ENCODE data around the gene GABBR2. TPM values are rescaled to one million over a fixed set of nuclear protein-coding genes. Genes with fewer than 3 reads are reported as not detected.

The GABBR2 gene
- total and polyA plus RNA-seq, 2 experiments from 2014 or later, result 0.89 to 1.3 TPM

- no peaks in the 10 kb centered on the region for H3K9me2 ChIP-seq (ENCODE audit: insufficient read depth)
- DNase-seq (ENCODE audit: low spot score) (no peak), ATAC-seq (no peak)
- TF ChIP-seq STAT1 (IDR thresholded peaks at IDR 0.05; ENCODE audit: unreplicated experiment), result no peak
- H3K36me3 ChIP-seq (ENCODE audit: insufficient read depth), result no peaks in the 10 kb centered on the region
- no peaks in the 10 kb centered on the region for H3K79me2 ChIP-seq (replicated peaks; ENCODE audit: insufficient read depth)
- H3K36me3 Mint-ChIP-seq (ENCODE audit: low read depth), result no peaks in the 10 kb centered on the region
- H3K4me3 Mint-ChIP-seq, result no peak overlapping the region
- no peak overlapping the region for H3K27ac ChIP-seq (ENCODE audit: low read depth)
- H3K27me3 ChIP-seq (ENCODE audit: insufficient read depth), result no peaks in the 10 kb centered on the region
- peaks cover 9% of the 10 kb centered on the region; the same call in 1 of the 2 replicates for H3K4me1 ChIP-seq (ENCODE audit: insufficient read depth)
- H2AFZ ChIP-seq, result peak overlapping the region; percentile 25; the same call in 1 of the 2 replicates
- H3K4me1 Mint-ChIP-seq, result peaks cover 18% of the 10 kb centered on the region
- no peaks in the 10 kb centered on the region for H3K9me3 Mint-ChIP-seq
- no peaks in the 10 kb centered on the region for H4K20me1 ChIP-seq (replicated peaks; ENCODE audit: insufficient read depth)
- no peak overlapping the region for H3K4me3 ChIP-seq
- no peak overlapping the region for H3K4me2 ChIP-seq
- H3F3A ChIP-seq (replicated peaks; ENCODE audit: low read depth), result peaks cover 5% of the 10 kb centered on the region; the same call in 1 of the 2 replicates
- H3K27me3 Mint-ChIP-seq (ENCODE audit: insufficient read depth, low read depth, poor library complexity), result no peaks in the 10 kb centered on the region
- no peak overlapping the region for H3K27ac Mint-ChIP-seq
These were observed 448.1 kb downstream of the GABBR2 start for GRCh38 chr9:98260635-98261034.

GRCh38 chr9:98259791-98260190 lies 448.9 kb downstream of the GABBR2 start:
- H2AFZ ChIP-seq, result no peak overlapping the region
- peaks cover 2% of the 10 kb centered on the region for H3K79me2 ChIP-seq (replicated peaks; ENCODE audit: insufficient read depth)
- no peaks in the 10 kb centered on the region for H3K36me3 Mint-ChIP-seq (ENCODE audit: low read depth)
- TF ChIP-seq STAT1 (IDR thresholded peaks at IDR 0.05; ENCODE audit: unreplicated experiment) (no peak), CTCF (conservative IDR thresholded peaks at IDR 0.05; ENCODE audit: low read depth in 2 of 2) (0 out of 4 replicates have a peak, but pooled peaks of 1 of the 2 experiments have one; percentile 8)
- no peak overlapping the region for H3K4me2 ChIP-seq
- no peak overlapping the region for H3K27ac Mint-ChIP-seq
- ATAC-seq, result no peak
- no peak overlapping the region for H3K4me3 ChIP-seq
- H3K4me3 Mint-ChIP-seq, result no peak overlapping the region
- H3K9me2 ChIP-seq (ENCODE audit: insufficient read depth), result no peaks in the 10 kb centered on the region
- no peaks in the 10 kb centered on the region for H3K36me3 ChIP-seq (ENCODE audit: insufficient read depth)
- H3K27me3 ChIP-seq (ENCODE audit: insufficient read depth), result no peaks in the 10 kb centered on the region
- peaks cover 4% of the 10 kb centered on the region for H3K27me3 Mint-ChIP-seq (ENCODE audit: insufficient read depth, low read depth, poor library complexity)
- DNase-seq (ENCODE audit: low spot score), result no peak
- H3K9me3 Mint-ChIP-seq, result no peaks in the 10 kb centered on the region
- H4K20me1 ChIP-seq (replicated peaks; ENCODE audit: insufficient read depth), result peaks cover under 1% of the 10 kb centered on the region; the same call in 1 of the 2 replicates
- H3K27ac ChIP-seq (ENCODE audit: low read depth), result no peak overlapping the region
- peaks cover 10% of the 10 kb centered on the region; the same call in 1 of the 2 replicates for H3K4me1 ChIP-seq (ENCODE audit: insufficient read depth)
- H3K4me1 Mint-ChIP-seq, result peaks cover 13% of the 10 kb centered on the region; the same call in 2 of the 3 replicates
- peaks cover 10% of the 10 kb centered on the region; the same call in 1 of the 2 replicates for H3F3A ChIP-seq (replicated peaks; ENCODE audit: low read depth)

- Mint-ChIP-seq H3K27ac (peak overlapping the region; percentile 98), H3K4me1 (peaks cover 23% of the 10 kb centered on the region), H3K4me3 (peak overlapping the region; percentile 83), H3K27me3 (ENCODE audit: insufficient read depth, low read depth, poor library complexity) (peaks cover 6% of the 10 kb centered on the region), H3K36me3 (ENCODE audit: low read depth) (no peaks in the 10 kb centered on the region), H3K9me3 (no peaks in the 10 kb centered on the region)
- ATAC-seq, result no peak
- H3K79me2 ChIP-seq (replicated peaks; ENCODE audit: insufficient read depth), result peaks cover 10% of the 10 kb centered on the region
- H3F3A ChIP-seq (replicated peaks; ENCODE audit: low read depth), result peaks cover 12% of the 10 kb centered on the region; the same call in 1 of the 2 replicates
- H3K27ac ChIP-seq (ENCODE audit: low read depth), result peak overlapping the region; percentile 91
- H3K27me3 ChIP-seq (ENCODE audit: insufficient read depth), result no peaks in the 10 kb centered on the region
- TF ChIP-seq JUNB (IDR thresholded peaks at IDR 0.05; ENCODE audit: unreplicated experiment), result no peak
- no peak for TF ChIP-seq ZNF331 (CRISPR knock-in tag; IDR thresholded peaks at IDR 0.05; ENCODE audit: low read depth)
- no peak for TF ChIP-seq NANOG (IDR thresholded peaks at IDR 0.05; ENCODE audit: borderline replicate concordance)
- no peak for TF ChIP-seq ZNF462 (CRISPR knock-in tag; IDR thresholded peaks at IDR 0.05)
- TF ChIP-seq ZNF114 (CRISPR knock-in tag; IDR thresholded peaks at IDR 0.05), result no peak
- no peak for TF ChIP-seq CREB1 (CRISPR knock-in tag; IDR thresholded peaks at IDR 0.05; ENCODE audit: low read depth)
- peak overlapping the region; percentile 78 for H2AFZ ChIP-seq
- H3K36me3 ChIP-seq (ENCODE audit: insufficient read depth), result no peaks in the 10 kb centered on the region
- H3K4me3 ChIP-seq, result peak overlapping the region; percentile 92
- peaks cover 15% of the 10 kb centered on the region; the same call in 1 of the 2 replicates for H3K4me1 ChIP-seq (ENCODE audit: insufficient read depth)
- H3K9me2 ChIP-seq (ENCODE audit: insufficient read depth), result no peaks in the 10 kb centered on the region
- peak; percentile 47 for DNase-seq (ENCODE audit: low spot score)
- peak overlapping the region; percentile 81 for H3K4me2 ChIP-seq
- peaks cover 11% of the 10 kb centered on the region for H4K20me1 ChIP-seq (replicated peaks; ENCODE audit: insufficient read depth)
These were observed 452.0 kb downstream of the GABBR2 start for GRCh38 chr9:98256756-98257155.

All from GM23338 (cell line).